GM18907 (cell line): ENCODE measurements around the gene UTS2R.

Source experiments
- ATAC-seq: cut with Tn5 transposase; IDR thresholded peaks from one replicate; pipeline ENCODE4 v1.9.1; 2021; ENCODE audit warnings: mild to moderate bottlenecking, moderate library complexity; ENCODE audit not compliant: unreplicated experiment

Gene UTS2R

DNA sequence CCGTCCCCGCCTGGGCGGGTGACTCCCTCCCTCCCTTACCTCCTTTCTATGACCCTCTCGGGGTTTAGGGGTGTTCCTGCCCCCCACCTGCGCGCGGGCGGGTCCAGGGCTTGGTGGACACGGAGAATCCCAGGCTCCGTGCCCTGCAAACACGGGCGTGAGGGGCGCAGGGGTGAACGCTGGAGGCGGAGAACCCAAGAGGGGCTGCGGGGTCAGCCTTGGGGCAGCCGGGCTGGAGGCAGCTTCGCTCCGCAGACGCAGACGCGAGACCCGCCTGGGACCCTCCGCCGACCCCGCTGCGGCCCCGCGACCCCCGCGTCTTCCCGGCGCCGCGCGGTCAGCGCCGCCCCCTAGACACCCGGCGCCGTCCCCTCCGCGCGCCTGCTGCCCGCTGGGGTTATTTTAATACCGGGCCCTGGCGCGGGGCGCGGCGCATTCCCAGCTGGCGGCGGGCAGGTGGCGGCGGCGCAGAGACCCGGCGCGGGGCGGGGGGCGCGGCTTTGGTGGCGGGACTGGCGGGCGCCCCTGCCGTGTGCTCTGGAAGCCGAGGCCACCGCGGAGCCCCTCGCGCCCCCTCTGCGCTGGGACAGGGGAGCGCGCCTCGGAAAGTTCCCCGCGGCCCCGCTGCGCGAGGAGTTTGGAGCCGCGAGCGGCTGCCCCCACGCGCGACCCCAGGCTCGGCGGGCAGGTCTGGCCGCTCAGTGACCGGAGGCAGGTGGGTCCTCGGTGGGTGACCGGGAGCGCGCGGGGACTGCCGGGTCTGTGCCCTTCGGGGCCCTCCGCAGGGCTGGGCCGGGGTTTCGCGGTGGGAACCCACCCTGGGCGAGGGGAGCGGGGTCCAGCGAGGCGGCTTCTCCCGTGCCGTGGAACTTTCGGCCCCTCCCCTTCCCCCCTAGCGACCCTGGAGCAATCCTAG is at the start of gene UTS2R:
Gene UTS2R (plus strand): TSS at position 433 of the 916 bp plus-strand sequence. CDS start 2,560 bp downstream, outside the sequence.
- ATAC-seq: no peak

DNA sequence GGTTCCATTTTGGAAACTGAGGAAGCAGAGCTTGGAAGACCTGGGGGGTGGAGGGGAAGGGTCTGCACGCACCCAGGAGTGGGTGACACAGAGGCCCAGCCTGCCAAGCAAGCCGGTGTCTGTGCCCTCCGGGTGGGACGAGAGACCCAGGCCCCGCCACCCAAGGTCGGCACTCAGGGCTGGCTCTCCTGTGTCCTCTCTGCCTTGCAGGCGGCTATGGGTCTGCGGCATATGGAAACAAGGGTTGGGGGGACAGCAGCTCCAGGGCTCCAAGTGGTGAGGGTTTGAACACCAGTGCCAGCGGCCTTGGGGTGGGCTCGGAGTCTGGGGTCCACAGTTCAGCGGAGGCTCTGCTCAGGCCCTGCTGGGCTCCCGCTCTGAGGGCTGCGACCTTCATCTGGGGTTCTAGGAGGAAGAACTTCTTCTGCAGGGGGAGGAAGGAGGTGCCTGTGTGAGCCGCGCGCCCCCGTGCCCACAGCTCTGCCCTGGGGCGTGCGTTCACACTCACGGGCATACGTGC is 49.6 kb upstream of the UTS2R start:
- ATAC-seq: no peak

DNA sequence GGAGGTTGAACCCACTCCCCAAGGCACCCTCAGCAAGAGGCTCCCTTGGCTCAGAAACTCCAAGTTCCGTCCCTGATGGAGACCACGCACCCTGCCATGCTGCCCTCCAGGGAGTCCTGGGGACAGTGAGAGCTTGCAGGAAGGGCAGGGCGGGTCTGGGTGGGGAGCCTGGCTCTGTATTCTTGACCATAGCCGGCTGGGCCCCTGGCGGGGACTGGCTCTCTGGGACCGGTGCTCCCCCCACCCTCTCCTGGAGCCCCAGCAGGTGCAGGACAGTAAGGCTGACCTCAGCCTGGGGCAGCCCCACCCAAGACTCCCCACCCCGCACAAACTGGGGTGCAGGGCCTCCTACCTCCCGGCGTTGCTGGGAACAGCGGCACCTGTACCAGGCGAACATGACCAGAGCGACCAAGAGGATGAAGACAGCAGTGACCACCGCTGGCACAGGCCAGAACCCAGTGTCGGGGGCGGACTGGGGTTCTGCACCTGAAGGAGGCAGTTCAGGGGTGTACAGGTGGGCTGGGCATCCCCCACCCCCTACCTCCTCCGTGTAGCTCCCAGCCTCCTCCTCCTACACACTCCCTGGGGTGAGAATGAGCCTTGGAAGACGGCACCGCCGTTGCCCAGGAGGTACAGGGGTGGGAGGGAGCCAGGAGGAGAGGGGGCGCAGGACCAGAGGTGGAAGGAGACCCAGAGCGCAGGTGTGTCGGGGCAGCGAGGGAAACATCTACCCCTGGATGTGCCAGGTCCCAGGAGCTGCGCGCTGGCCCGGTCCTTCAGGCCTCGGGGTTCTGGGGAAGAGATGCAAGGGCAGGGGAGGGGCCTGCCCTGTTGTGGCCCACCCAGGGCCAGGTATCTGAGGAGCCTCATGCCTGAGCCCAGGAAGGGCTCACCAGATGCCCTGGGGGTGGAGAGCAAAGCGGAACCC is 48.8 kb upstream of the UTS2R start:
- ATAC-seq: no peak

DNA sequence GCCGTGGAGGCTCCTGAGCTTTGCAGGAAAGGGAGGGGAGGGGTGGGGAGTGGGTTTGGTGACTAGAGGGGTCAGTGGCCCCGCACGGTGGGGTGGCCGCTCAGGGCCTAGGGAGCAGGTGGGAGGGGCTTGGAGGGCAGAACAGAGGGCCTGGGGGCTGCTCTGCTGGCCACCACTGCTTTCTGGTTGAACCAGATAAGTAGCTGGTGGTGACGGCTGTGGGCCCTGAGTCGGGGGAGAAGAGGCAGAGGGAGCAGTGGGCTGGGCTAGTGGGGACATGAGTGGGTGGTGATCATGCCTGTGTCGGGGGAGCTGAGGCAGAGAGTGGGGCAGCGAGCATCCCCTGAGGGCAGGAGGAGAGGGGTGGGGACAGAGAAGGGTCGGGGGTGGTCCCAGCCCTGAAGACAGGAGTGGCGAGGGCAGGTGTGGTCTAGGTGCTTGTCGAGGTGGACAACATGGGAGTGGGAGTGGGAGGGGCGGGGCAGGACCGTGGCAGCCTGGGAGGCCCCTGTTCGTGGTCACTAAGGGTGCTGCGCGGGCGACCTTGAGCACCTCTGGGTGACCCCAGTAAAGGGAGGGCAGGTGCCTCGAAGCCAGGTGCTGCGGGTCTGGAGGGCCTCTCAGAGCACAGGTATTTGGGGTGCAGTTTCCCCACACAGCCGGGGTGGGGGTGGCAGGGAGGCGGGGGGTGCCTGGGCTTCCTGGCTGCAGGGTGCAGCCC is 47.9 kb upstream of the UTS2R start:
- no peak for ATAC-seq

DNA sequence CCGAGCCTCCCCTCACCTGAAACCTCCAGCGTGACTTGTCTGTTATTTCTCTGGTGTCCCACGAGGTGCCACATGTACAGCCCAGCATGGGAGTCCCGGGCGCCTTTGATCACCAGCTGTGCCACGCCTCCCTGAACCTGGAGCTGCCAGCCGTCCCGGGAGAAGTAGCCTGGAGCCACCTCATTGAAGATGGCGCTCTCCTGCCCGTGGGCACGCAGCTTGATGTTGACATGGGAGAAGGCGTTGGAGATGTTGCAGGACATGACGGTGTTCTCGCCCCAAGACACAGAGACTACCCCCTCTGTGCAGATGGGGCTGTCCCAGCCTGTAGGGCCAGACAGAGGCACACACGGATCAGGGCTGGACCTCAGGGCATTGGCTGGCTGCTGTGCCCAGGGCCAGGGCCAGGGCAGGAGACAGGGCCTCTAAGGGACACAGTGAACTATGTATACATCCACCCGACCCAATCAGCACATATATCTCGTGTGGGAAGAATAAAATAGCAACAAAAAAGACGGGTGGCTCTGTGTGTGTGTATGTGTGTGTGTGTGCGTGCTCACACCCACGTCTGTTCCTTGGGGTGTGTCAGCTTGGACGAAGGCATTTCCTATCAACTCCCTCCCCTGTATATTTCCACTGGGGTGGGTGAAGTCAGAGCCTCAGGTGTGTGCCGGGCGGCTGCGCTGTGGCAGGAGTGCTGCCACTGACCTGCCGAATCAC is 46.8 kb upstream of the UTS2R start:
- ATAC-seq: no peak

DNA sequence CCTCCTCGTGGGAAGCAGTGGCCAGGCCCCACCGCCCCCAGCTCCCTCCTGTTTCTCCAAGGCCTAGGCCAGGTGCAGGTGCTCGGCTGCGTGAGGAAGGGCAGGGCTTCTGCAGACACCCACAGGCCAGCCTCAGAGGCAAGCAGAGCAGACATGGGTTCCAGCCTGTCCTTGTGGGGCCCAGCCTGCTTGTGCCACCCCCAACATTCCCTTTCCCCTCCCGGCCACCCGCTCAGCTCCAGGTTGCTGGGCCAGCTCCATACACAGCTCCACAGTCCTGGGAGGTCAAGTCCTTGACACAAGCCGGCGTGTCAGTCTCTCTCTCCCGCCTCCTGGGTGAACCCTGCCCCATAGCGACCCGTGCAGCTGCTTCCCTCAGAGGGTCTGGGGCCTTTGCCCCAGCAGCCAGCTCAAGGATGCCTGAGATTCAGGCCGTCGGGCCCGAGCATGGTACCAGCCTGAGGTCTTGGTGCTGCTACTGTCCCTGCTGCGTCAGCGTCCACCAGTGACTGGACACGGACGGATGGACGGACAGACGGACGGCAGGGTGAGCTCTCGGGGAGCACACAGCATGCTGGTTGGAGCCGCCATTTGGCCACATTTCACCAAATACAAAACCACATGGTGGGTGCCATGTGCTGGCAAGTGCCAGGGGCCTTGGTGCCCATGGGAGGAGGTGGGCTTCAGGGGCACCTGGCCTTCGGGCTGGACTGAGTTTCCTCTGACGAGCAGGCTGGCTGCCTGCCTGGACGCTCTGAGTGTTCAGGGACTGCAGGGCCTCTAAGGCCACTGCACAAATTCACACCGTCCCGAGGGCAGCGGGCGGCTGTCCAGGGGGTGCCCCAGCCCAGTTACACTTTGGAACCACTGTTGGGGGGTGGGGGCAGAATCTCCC is 46.0 kb upstream of the UTS2R start:
- ATAC-seq: no peak

DNA sequence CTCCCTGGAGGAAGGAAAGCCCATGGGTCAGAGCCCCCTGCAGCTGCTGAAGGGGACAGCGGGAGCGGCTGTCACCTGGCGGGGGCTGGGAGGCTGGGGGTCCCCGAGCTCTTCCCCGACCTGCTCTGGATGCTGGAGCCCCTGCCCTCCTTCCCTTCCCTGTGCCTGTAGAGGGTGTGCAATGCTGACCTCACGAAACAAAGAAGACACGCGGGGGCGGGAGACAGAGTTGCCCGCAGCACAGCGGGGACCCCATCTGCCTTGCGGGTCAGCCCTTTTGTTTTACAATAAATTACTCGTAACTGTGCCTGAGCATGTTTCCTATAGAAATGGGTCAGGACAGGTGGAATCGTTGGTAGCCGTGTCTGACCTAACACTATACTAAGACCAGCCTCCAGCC is 44.3 kb upstream of the UTS2R start:
- ATAC-seq: no peak

DNA sequence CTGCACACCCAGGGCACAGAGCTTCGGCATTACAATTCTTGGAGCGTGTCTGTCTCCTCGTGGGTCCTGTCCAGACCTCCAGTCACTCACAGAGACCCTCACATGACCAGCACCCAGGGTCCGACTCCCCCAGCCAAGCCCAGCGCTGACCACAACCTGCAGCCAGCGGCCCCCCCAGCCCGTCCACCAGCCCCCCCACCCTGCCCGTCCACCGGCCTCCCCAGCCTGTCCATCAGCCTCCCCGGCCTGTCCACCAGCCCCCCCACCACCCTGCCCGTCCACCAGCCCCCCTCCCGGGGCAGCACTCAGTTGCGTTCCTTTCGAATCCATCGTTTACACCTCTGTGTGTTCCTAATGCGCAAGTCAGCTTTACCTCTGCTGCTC is 43.8 kb upstream of the UTS2R start:
- ATAC-seq: no peak

DNA sequence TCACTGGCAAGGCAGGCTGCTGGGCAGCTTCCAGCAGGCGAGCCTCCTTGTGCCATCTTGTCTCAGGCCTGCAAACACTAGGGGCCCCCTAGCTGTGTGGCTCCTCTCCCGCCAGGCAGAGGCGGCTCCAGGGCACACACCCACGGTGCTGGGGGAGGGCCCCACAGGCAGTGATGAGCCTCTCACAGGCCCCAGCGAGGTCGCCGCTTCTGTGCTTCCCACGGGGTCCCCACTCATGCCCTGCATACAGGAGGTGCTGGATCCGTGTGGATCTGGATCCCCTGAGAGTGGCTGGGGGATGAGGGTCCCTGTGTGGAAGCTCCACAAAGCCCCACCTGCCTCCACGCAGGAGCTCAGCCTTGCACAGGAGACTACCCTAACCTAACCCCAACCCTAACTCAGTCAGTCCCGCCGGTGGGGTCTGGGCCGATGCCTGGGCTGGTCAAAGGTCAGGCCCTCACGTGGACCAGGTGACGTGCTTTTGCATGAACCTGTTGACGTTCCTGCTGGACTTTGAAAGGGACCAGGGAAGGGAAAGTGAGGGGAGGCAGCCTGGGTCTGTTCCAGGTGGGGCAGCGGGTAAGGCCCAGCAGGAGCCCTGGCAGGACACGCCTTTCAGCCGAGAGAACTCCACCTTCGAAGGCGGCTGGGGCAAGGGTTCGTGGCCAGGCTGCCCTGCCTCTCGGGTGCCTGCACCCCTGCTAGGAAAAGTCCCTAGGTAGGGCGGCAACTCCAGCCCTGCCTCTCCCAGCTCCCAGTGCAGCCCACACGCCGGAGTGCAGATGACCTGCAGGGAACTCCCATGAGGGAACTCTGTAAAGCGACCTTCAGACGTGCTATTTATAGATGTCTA is 43.2 kb upstream of the UTS2R start:
- no peak for ATAC-seq

DNA sequence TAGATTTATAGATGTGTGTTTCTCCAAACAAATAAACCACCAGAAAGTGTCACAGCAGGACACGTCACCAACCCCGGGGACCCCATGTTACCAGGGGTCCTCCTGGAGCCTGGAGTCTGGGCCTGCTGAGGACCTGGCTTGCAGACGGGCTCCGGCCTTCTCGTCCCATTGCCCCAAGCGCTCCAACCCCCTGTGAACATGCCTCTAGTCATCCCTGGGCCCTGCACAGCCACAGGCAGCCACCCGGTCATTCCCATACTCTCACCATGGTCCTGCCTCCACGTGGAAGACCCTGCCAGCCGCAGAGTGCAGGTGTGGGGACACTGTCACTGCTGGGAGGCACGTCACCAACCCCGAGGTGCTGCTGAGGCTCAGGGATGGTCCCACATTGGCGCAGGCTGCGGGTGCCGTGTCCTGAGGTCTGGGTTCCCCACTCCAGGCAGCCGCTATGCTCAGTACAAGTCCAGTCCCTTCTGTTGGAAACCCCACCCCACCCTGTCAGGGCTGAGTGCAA is 42.5 kb upstream of the UTS2R start:
- ATAC-seq: no peak

DNA sequence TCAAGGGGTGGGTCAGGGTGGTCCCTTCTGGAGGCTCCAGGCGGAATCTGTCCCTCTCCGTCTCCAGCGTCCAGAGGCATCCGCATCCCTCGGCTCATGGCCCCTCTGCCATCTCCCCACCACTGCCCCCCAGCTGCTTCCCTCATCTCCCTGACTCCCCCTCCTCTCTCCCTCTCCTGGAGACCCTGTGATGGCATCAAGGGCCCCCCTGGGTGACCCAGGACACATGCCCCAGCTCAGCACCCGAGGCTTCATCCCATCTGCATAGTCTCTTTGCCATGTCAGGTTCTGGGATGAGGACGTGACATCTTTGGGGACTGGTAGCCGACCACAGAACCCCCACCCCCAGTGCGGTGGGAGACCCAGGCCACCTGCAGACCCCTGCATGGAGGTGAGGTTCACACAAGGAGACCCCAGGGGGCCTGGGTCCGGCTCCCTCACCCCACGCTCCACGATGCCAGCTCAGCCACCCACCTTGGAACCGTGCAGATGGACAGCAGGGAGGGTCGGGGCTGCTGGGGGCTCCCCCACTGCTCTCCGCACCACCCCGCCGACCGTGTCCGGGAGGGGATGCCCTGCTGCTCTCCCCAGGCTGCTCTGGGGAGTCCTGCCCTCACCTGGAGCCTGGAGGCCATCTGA is 41.8 kb upstream of the UTS2R start:
- ATAC-seq: no peak

DNA sequence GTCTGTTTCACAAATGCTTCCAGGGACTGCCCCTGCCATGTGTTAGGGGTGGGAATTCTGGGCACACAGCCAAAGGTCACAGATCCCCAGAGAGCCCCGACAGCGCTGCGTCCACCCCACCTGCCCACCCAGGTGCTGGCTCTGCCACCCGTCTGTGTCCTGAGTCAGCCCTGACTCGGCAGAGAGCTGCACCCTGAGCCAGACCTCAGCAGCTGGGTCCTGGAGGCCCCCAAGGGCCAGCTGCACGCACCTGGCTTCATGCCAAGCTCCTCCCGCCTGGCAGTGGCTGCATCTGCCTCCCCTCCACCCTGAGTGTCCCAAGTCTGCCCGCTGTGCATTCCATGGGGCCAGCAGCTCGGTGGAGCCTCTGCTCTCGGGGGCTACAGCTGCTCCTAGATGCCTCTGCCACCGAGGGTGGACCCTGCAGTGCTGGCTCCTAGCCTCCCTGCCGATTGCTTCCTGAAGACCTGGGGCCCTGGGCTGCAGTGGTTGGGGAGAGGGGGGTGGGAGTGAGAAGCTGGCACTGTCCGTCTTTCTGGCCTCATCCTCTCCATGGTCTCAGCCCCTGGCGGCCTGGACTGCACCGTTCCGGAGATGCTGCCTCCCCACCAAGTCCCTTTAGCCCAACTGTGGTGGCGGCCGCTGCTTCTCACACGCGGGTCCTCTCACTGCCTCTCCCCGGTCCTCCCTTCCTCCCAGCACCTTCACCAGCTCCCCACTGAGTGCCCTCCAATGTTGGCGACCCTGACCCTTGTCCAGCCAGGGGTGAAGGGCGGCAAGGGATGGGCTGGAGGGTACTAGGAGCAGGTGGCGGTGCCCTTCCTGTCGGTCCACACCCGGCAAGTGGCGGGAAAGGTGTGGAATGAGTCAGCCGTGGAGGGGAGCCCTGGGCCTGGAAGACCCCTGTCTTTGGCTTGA is 41.0 kb upstream of the UTS2R start:
- no peak for ATAC-seq

DNA sequence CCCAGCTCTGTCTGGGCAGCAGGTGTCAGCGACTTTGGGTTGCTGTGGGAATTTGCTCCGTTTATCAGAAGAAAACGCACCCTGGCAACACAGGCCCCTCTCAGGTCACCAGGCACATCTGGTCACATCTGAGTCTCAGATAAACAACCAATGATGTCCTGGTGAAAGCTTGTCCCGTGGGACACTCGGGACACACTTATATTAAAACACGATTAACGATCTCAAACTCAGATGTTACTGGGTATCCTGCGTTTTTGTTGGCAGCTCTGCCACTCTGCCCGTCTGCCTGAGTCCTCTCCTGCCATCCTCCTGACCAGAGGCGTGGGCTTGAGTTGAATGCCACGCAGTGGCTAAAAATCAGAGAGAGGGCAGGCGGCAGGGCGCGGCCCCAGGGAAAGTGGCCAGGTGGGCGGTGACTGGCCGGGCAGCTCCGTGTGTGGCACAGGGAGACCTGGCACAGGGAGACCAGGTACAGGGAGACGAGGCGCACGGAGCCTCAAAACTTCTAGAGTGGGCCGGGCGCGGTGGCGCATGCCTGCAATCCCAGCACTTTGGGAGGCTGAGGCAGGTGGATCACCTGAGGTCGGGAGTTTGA is 40.1 kb upstream of the UTS2R start:
- no peak for ATAC-seq

DNA sequence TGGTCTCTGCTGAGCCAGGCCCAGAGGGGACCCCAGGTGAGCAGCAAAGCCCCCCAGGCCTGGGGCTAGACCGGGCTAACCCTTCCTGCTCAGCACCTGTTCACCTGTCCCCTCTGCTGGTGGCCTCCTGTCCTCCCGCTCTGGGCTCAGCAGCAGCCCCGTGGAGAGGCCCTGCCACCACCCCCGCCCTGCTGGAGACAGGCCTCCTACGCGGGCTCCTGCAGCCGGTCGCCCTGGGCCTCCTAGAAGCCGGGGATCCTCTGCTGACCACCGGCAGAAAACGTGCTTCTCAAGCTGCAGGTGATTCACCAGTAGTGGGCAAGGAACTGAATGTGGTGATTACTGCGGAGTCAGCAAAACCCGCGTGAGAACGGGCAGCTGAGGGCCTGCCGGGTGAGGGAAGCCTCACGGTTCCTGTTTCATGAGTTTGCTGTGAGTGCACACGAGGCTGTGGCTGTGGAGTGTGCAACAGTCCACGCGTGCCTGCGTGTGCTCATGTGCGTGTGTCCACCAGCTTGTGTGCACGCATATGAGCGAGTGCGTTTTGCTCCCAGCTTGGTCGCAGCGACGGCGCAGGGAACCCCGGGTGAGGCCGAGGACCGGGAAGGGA is 38.8 kb upstream of the UTS2R start:
- ATAC-seq: no peak

DNA sequence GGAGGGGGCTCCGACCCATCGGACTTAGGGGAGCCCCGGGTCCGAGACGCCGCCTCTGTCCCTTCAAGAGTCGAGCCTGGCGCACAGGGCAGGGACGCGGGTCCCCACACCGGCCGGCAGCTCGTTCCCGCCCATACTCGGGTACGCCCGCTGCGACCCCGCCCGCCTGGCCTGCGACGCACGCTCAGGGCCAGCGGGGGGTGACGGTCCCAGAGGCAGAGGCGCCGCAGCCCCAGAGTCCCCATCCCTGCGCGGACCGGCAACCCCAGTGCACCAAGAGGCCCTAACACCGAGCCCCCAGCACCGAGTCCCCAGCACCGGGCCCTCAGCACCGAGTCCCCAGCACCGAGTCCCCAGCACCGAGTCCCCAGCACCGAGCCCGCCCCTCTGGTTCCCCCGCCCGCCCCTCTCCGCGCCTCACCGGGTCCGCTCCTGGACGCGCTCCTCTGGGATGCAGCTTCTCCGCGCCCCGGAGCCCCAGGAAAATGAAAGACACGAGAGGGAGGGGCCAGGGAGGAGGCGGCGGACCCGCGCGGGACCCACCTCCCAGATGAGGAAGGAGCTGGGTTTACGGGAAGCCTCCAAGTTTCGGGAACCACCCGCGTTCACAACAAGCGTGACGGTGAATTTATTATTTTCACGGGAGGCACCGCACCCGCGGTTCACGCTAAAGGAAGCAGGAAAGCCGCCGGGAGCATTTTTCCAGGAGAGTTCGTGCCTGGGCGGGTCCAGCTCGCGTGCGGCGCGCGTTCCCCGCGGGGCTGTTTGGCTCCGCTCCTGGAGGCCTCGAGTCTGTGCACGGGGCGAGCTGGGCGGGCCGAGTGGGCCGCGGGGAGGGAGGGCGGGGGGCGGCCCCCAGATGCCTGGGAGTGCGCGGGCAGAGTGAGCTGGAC is 38.0 kb upstream of the UTS2R start, which contains the start of gene SECTM1:
Gene SECTM1 (minus strand): TSS at position 488 of the 893 bp plus-strand sequence. CDS start 6,526 bp downstream, outside the sequence.
- no peak for ATAC-seq
